Middle frontal gyrus (tissue), 1 donor: ENCODE results near the gene F8.
A peak's percentile ranks its signal among the peaks of the same experiment; 100 is the strongest.
"Not testable (repeated sequence)": the region's sequence is repeated elsewhere in the genome, so short reads cannot be mapped to it uniquely, and the experiment has no call there.

ENCODE experiments used
- DNase-seq: peaks from one replicate; pipeline ENCODE4 v3.0.0-alpha.2; 2015; ENCODE audit warnings: low spot score; ENCODE audit errors: extremely low spot score

F8 gene

GRCh38 chrX:155031657-155032056, 9.1 kb upstream of the F8 start:
- no peak for DNase-seq

GRCh38 chrX:155028877-155029291, 6.4 kb upstream of the F8 start:
- no peak for DNase-seq

- no peak for DNase-seq
These were observed 5.6 kb upstream of the F8 start for GRCh38 chrX:155028129-155028528.

DNA sequence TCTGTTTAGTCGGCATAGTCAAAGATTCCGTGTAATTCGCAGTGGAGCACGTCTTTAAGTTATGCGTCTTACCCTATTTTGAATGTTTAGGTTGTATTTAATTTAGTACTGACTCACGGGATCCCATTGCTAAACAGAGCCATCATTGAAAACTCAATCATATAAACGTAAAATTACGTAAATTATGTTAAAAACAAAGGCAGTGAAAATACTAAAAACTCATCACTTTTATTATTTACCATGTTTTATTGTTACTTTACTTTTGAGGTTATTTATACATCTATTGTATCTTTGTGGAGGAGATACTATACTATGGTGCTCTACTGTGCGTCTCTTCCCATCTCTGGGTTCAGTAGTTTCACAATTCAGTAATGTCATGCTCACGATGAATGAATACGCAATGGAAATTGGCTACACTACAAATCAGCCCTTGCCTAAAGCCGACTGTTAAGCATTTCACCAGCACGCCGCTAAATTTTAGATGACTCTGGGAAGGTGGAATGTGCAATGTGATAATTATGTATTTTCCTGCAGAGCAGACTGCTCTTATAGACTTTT, 5.1 kb upstream of the F8 start:
- no peak for DNase-seq

- peak; percentile 80 for DNase-seq
These were observed 4.4 kb upstream of the F8 start, which contains the start of gene FUNDC2 for GRCh38 chrX:155026727-155027508. FUNDC2 (plus strand) TSS chrX:155026844; CDS start chrX:155026939, 95 bp downstream.

- DNase-seq = no peak
These were observed 3.9 kb upstream of the F8 start for GRCh38 chrX:155026420-155026726.

- DNase-seq = no peak
These were observed 1.6 kb upstream of the F8 start for GRCh38 chrX:155023907-155024833.

DNA sequence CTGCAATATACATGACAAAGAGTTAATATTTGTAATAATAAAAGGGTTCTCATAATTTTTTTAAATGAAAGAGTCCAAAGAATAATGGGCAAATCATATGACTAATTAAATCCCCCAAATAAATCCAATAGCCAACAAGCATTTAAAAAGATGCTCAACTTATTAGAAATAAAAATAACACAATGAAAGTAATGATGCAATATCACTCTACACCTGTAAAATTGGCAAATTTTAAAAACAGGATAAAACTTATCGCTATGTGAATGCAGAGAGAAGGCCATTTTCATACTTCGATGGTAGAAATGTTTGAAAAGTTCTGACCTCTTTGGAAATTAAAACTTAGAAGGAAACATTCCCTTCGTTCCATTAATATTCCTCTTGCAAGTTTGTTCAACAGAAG, 1.9 kb downstream of the F8 start:
- no peak for DNase-seq

- no peak for DNase-seq
These were observed 12.5 kb downstream of the F8 start for GRCh38 chrX:155009994-155010472.

DNA sequence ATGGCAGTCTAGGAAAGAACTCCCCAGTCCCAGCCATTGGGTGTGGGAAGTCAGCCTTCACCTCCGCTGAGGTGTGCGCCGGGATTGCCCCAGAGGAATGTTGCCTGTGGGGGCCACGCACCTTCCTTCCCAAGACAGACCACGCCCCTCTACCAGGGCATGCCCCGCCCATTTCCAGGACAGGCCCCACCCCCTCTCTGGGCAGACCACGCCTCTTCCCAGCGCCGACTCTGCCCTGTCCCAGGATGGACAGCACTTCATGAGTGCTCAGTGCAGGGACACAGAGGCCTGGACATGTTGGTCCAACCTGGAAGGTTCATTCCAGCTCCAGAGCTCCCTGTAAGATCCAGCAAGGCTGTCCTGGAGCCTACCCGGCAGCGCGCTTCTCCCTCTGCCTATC, 13.9 kb downstream of the F8 start:
- DNase-seq = not testable (repeated sequence)

- not testable (repeated sequence) for DNase-seq
These were observed 15.4 kb downstream of the F8 start for GRCh38 chrX:155006913-155007671.

DNA sequence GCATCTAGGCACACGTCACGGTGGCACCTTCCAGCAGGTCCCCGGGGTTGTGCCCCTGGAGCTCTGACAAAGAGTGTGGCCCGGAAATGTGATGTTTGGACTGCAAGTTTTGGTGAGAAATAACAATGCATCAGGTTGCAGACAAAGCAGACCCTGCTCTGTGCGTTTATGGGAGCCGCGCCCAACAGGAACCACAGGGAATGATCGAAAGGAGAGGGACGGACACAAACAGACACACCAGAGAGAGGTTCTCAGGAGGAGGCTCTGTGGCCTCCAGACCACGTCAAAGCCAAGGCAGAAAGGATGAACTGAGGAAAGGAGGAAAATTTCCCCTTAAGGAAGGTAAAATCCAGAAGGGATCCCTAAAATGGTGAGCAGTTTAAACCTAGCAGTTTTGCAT, 16.1 kb downstream of the F8 start:
- DNase-seq = not testable (repeated sequence)

- no peak for DNase-seq
These were observed 17.3 kb downstream of the F8 start for GRCh38 chrX:155005190-155005589.

GRCh38 chrX:155001873-155002272, 20.6 kb downstream of the F8 start:
- no peak for DNase-seq

DNA sequence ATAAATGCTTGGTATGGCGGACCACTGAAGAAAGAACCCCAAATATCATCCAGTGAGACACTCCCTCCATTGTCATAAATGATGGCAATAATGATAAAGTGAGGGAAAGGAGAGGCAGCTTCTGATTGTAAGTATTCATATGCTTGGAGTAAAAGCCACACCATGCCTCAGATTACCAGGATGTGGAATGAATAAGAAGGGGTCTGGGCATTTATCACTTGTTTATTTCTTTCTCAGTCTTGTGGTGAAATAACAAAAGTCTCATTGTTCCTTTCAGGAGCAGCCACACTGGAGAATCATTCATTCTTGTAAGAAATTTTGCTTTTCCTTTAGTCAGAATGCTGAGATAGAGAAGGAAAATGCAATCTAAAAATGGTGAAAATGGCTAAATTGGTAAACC, 21.7 kb downstream of the F8 start:
- DNase-seq = no peak

DNA sequence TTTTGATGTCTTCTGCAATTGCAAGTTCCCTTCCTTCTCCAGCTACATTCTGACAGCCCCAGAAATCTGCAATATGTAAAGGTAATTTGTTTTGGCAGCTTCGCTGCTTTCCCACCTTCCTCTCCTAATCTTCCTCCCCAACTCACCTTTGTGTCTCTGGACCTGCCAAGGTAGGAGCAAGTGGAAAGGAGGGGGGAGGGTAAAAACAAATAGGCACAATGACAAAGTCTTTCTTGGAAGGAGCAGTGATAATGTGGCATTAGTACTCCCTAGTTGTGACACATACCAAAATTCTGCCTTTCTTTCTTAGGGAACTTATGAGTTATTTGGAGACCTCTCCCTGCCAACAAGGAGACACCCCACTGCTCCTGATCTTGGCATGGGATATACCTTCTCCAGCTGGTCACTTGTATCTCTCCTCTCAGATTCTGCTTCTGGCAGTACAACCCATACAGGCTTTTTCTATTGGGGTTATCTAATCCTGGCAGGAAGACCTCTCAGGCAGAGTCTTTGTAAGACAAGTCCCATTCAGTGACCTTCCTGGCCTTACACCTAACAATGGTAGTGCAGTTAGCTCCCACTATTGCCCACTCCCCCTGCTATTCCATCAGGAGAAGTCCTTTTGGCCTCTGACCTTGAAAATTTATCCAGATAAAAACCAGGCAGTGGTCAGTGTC, 24.2 kb downstream of the F8 start:
- DNase-seq = no peak

GRCh38 chrX:154991476-154991875, 31.0 kb downstream of the F8 start:
- DNase-seq = no peak

DNA sequence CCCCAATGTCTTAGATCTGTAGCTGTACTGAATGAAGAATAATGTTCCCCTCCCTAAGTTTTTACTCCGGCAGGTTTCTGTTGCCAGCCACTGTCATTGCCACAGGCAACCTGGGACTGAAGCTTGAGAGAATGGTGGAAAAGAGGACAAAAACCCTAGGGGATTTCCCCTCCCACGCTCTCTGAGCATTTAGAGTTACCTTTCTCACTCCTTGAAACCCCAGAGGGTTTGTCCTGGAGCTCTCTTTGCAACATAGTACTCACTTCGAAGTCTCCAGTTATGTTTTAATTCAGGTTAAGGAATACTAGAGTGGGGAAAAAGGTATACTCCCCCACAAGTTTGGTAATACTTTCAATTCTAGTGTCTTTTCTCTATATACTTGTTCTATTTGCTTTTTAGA, 31.5 kb downstream of the F8 start:
- no peak for DNase-seq

- no peak for DNase-seq
These were observed 32.0 kb downstream of the F8 start for GRCh38 chrX:154990496-154990895.

GRCh38 chrX:154988719-154989118, 33.8 kb downstream of the F8 start:
- DNase-seq = no peak

DNA sequence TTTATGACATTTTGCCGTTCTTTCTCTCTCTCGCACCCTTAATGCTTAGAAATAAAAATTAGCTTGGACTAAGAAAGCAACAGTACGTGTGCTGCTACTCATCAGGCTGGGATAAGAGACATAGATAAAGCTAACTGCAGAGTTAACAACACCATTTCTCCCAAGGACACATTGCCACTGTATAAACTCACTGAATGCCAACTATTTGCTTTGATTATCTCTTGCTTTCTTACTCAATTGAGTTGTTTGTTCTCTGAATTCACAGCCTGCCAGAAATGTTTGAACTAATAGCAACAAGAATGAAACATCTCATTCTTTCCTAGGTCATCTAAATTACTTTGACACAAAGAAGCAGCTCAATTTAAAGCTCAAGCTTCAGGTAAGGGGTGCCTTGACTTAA, 34.6 kb downstream of the F8 start:
- no peak for DNase-seq
